ENCODE results near the gene KCNQ1.

KCNQ1 gene

DNA sequence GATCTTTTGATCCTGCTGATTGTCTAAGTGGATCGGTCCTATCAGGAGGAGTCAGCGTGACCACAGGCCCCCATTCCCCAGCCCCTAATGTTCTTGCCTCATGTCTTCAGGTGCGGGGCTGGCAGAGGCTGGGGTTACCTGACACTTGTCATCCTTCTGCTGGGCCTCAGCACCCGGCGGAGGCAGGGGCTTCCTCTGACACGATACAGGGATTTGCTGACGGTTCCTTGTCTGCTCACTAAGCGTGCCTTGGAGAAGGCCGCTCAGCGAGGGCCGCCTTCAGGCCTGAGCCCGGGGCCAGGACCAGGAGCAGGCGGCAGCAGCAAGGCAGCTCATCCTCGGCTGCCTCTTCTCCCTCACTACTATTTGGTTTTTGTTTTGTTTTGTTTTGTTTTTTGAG is 300.7 kb downstream of the KCNQ1 start:
- Histone ChIP-seq H3K4me3 (ENCODE audit: low read depth, low read length) (no peak overlapping the region), H3K27ac (no peak overlapping the region), H3K27me3 (ENCODE audit: insufficient read depth, low read depth, severe bottlenecking) (no peaks in the 10 kb centered on the region), H3K9me3 (ENCODE audit: severe bottlenecking) (no peaks in the 10 kb centered on the region), H3K36me3 (no peaks in the 10 kb centered on the region)
- TF ChIP-seq, protein P1, sequence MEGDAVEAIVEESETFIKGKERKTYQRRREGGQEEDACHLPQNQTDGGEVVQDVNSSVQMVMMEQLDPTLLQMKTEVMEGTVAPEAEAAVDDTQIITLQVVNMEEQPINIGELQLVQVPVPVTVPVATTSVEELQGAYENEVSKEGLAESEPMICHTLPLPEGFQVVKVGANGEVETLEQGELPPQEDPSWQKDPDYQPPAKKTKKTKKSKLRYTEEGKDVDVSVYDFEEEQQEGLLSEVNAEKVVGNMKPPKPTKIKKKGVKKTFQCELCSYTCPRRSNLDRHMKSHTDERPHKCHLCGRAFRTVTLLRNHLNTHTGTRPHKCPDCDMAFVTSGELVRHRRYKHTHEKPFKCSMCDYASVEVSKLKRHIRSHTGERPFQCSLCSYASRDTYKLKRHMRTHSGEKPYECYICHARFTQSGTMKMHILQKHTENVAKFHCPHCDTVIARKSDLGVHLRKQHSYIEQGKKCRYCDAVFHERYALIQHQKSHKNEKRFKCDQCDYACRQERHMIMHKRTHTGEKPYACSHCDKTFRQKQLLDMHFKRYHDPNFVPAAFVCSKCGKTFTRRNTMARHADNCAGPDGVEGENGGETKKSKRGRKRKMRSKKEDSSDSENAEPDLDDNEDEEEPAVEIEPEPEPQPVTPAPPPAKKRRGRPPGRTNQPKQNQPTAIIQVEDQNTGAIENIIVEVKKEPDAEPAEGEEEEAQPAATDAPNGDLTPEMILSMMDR (IDR thresholded peaks at IDR 0.05; ENCODE audit: low read depth, low read length) = no peak
- DNase-seq = peak; percentile 3

DNA sequence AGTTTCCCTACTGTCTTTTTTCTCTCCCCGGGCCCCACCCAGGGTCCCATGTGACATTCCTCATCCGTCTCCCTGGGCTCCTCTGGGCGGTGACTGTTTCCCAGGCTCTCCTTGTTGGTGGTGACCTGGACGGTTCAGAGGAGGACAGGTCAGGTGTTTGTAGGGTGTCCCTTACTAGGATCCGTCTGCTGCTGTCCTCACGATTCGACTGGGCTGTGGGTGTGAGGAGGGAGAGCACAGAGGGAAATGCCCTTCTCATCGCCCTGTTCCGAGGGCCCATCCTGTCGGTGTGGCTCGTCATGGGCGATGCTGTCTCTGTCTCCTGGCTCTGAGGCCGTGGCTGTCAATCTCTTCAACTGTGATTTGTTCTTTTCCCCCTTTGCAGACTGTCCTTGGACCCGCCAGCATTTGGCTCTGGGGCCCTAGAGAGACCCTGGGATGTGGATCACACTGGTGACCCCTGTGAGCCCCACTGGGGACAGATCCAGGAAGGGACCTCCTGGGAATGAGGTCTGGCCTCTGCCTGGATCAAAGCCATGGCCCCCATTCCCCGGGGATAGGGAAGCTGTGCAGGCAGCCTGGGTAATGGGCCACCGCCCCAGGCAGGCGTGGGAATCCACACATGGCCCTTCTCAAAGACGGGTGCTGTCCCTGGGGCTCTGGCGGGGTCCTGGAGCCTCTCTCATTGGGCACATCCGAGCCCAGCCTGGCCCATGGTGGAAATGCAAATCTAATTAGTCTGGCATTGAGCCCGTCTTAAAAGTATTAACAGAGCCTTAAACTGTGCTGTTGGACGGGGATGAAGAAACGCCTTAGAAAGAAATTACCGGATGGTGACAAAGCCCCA is 301.8 kb downstream of the KCNQ1 start:
- Histone ChIP-seq H3K9me3 (ENCODE audit: severe bottlenecking) (no peaks in the 10 kb centered on the region), H3K4me3 (ENCODE audit: low read depth, low read length) (no peak overlapping the region), H3K27me3 (ENCODE audit: insufficient read depth, low read depth, severe bottlenecking) (no peaks in the 10 kb centered on the region), H3K36me3 (no peaks in the 10 kb centered on the region), H3K27ac (peak overlapping the region; percentile 60)
- TF ChIP-seq, protein P1 (IDR thresholded peaks at IDR 0.05; ENCODE audit: low read depth, low read length) = no peak
- DNase-seq = peak; percentile 80

DNA sequence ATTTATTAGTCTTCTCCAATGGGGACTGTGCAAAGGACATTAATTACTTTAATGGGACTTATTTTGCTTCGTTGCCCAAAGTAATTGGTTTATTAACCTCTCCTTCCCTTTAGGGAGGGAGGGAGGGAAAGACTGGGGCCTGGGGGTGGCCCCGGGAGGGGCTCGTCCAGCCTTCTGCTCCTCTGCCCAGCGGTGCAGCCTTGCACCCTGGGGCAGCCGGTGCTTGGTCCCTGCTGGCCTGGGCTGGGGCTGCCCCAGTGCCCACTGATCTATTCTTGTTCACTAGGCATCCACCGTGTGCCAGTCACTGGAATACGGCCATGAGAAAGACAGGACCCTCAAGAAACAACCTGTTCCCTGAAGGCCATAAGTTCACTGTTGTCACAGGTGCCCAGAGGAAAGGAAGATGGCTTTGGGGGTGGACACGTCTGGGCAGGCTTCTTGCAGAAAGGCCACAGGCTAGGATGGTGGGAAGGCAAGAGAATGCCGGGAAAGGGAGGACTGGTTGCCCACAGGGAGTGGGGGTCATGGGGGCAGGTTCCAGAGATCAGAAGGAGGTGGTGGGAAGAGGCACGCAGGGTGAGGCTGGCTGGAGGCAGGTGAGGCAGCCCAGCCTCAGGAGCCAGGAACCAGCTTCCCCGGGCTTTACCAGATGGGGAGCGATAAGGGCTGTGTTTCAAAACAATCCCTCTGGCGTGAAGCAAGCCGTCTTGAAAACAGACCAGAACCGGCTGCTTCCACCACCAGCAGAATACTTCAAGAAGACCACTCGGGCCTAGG is 302.6 kb downstream of the KCNQ1 start:
- no peaks in the 10 kb centered on the region for H3K27me3 ChIP-seq (ENCODE audit: insufficient read depth, low read depth, severe bottlenecking)
- H3K27ac ChIP-seq = peak overlapping the region; percentile 66
- H3K4me3 ChIP-seq (ENCODE audit: low read depth, low read length) = no peak overlapping the region; the same call in 1 of the 2 replicates
- peak; percentile 74 for DNase-seq
- TF ChIP-seq, protein P1 (IDR thresholded peaks at IDR 0.05; ENCODE audit: low read depth, low read length) = no peak
- no peaks in the 10 kb centered on the region for H3K9me3 ChIP-seq (ENCODE audit: severe bottlenecking)
- H3K36me3 ChIP-seq = no peaks in the 10 kb centered on the region

DNA sequence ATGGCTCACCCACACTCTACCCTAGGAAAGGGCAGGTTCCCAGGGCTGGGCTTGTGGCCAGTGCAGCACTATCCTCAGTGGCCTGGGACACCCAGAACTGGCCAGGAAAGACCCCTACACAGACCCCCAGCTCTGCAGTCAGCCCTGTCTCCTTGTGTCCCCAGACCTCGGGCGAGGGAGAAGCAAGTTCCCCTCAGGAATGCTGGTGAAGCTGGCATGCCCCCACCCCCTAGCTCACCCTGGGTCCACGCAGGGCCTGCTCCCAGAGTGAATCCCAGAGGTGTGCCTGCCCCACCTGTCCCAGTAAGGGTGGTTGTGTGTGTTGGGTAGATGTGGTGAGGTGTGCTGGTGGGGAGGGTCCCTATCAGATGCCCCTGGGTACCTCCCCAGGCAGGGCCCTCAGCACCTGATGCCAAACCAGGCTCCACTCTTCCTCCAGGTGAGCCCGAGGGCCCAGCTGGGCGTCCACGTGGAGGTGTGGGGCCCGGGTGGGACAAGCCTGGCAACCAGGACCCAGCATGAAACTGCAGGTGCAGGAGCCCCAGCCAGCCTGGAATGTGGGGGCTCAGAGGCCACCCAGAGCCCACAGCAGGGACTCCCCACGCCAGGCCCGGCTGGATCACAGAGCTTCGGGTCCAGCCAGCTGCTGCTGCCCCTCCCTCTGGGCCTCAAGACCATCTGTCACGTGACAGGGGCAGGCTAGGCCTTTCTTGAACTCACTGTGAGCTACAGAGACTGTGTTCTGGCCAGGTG is 303.4 kb downstream of the KCNQ1 start:
- DNase-seq = peak; percentile 64
- TF ChIP-seq, protein P1 (IDR thresholded peaks at IDR 0.05; ENCODE audit: low read depth, low read length) = no peak
- no peaks in the 10 kb centered on the region for H3K36me3 ChIP-seq
- H3K9me3 ChIP-seq (ENCODE audit: severe bottlenecking) = no peaks in the 10 kb centered on the region
- no peak overlapping the region for H3K4me3 ChIP-seq (ENCODE audit: low read depth, low read length)
- H3K27me3 ChIP-seq (ENCODE audit: insufficient read depth, low read depth, severe bottlenecking) = no peaks in the 10 kb centered on the region
- H3K27ac ChIP-seq = peak overlapping the region; percentile 66

DNA sequence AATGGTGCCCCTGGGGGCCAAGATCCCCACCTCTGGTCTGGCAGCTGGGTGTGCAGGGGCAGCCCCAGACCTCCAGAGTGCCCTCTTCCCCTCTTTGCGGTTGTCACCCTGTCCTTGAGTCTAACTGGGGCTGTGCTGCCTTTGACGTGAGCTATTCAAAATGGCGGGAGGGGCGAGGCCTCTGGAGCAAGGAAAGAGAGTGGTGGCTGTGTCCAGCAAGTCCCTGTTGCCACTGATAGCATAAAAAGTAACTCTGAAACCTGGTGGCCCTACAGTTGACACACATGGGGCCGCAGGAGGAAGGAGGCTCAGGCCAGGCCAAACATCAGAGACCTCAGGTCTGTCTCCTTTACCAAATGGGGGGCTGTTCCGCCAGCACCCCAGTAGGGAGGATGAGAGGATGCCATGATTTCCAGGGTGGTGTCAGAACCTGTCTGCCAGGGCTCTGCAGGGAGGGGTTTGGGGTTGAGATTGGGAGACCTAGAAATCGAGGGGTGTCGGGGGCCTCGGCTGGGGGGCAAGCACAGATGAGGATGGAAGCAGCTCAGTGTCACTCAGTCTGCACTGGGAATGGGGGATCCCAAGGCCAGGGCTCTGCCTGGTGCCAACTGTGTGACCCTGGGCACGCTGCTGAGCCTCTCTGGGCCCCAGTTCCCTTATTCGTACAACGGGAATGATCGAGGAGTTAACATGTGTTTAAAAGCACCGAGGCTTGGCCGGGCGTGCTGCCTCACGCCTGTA is 304.2 kb downstream of the KCNQ1 start:
- Histone ChIP-seq H3K9me3 (ENCODE audit: severe bottlenecking) (no peaks in the 10 kb centered on the region), H3K27ac (peak overlapping the region; percentile 66), H3K36me3 (no peaks in the 10 kb centered on the region), H3K4me3 (ENCODE audit: low read depth, low read length) (no peak overlapping the region), H3K27me3 (ENCODE audit: insufficient read depth, low read depth, severe bottlenecking) (no peaks in the 10 kb centered on the region)
- TF ChIP-seq, protein P1 (IDR thresholded peaks at IDR 0.05; ENCODE audit: low read depth, low read length) = no peak
- no peak for DNase-seq
